ENCODE results near the gene IL19.

DNA sequence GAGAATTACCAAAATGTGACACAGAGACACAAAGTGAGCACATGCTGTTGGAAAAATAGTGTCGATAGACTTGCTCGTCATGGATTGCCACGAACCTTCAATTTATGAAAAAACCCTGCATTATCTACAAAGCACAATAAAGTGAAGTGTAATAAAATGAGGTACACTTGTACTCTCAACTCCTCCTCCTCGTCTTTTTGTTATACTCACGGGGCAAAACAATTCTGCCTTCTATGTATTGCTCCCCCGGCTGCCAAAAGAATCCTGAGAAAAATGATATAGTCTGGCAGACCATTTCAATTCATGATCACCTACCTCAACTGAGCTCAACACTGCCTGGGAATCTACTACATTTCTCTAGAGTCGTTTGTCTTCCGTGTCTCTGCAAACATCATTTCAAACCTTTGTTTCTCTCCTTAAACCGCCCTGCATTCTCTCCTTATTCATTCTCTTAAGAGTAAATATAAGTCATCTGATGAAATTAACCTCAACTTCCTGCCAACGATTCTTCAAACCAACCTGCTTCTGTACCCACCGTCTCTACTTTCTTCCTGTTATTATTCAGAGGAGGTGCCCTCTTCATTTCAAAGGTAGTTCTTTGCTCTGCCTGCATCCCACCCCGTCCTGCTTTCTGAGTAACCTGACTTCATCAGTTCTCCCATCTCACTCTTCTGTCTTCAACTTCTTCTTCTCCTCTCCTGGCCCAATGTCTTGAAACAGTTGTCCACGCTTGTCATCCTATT is 12.9 kb upstream of the IL19 start:
- no peak for TF ChIP-seq POLR2A (IDR thresholded peaks at IDR 0.05; ENCODE audit: low read depth, low read length)
- no peak for TF ChIP-seq POU2F2 (IDR thresholded peaks at IDR 0.05; ENCODE audit: low read depth, low read length)
